Measurements from ENCODE around the gene CASZ1. TPM values are rescaled to one million over a fixed set of nuclear protein-coding genes. Genes with fewer than 3 reads are reported as not detected.

Gene CASZ1
- total RNA-seq, 1 donor from 2014 or later: 23.6 TPM

DNA sequence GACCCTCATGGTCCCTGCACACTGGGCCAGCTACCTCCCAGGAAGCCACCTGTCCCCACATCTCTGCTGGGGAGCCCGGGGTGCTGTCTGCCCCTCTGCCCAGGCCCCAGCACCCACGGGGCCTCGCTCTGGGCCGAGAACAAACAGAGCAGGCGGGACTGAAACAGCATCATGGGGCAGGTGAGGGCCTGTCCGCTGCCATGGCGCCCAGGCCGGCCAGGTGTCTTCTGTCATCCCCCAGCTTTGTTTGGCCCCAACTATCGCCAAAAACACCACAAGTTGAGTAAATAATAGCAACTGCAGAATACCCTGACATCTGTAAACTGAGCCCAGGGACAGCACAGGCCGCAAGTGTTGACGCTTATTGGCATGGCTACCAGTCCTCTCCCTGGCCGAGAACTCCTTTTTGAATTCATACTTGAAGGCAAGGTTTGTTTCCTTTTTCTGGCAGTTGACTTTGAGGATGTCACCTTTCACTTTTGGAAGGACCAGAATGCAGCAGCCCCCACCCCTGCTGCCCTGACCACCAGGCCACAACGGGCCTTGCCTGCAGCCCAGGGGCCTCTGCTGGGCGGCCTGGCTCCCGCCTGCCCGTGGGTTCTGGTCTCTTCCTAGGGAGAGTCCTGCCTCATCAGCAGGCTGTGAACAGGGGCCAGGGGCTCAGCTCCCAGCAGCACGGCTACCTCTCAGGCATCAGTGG lies 152.7 kb downstream of the CASZ1 start:
- TF ChIP-seq CTCF (IDR thresholded peaks at IDR 0.05; ENCODE audit: unreplicated experiment): no peak
- Mint-ChIP-seq H3K4me1 (ENCODE audit: low read depth) (no peaks in the 10 kb centered on the region), H3K9me3 (ENCODE audit: low read depth) (no peaks in the 10 kb centered on the region), H3K36me3 (ENCODE audit: insufficient read depth) (peaks cover 6% of the 10 kb centered on the region), H3K4me3 (ENCODE audit: low read depth) (no peak overlapping the region), H3K27me3 (peaks cover 9% of the 10 kb centered on the region), H3K27ac (no peak overlapping the region)
- no peak for DNase-seq (ENCODE audit: low spot score, unreplicated experiment)

DNA sequence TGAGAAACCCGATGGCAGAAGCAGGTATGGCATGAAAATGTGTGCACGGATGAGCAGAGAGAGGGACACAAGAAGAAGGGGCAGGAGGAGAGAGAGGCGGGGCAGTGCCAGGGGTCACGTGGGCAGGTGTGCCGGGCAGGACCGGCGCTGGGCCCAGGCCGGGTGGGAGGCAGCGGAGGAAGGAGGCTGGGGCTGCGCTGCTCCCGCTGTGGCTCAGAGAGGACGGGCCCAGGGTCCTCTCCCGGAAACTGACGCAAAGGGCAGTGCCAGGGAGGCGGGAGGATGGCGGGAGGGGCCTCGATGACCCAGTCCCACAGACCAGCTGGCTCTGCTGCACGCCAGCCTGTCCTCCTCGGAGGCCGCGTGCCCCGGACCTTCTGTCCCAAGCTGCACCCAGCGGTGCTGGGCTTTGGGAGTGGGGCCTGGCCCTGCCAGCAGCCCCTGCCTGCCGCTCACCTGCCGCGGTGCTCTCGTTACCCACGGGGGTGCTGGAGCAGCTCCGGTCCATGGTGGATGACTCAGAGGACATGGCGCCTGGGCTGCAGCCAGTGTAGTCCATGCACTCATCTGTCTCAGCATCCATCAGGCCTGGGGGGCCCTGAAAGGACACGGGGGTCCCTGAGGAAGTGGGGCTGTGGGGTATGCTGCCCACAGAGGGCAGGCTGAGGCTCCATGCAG lies 153.9 kb downstream of the CASZ1 start:
- H3K27me3 Mint-ChIP-seq: peaks cover 14% of the 10 kb centered on the region
- no peaks in the 10 kb centered on the region for H3K4me1 Mint-ChIP-seq (ENCODE audit: low read depth)
- no peak for TF ChIP-seq CTCF (IDR thresholded peaks at IDR 0.05; ENCODE audit: unreplicated experiment)
- DNase-seq (ENCODE audit: low spot score, unreplicated experiment): no peak
- H3K36me3 Mint-ChIP-seq (ENCODE audit: insufficient read depth): peaks cover 5% of the 10 kb centered on the region
- no peaks in the 10 kb centered on the region for H3K9me3 Mint-ChIP-seq (ENCODE audit: low read depth)
- H3K4me3 Mint-ChIP-seq (ENCODE audit: low read depth): no peak overlapping the region
- no peak overlapping the region for H3K27ac Mint-ChIP-seq

GRCh38 chr1:10641976-10642375 lies 154.5 kb downstream of the CASZ1 start:
- Mint-ChIP-seq H3K4me1 (ENCODE audit: low read depth) (no peaks in the 10 kb centered on the region), H3K4me3 (ENCODE audit: low read depth) (no peak overlapping the region), H3K27ac (no peak overlapping the region), H3K36me3 (ENCODE audit: insufficient read depth) (peaks cover 6% of the 10 kb centered on the region), H3K27me3 (peaks cover 18% of the 10 kb centered on the region), H3K9me3 (ENCODE audit: low read depth) (no peaks in the 10 kb centered on the region)
- no peak for TF ChIP-seq CTCF (IDR thresholded peaks at IDR 0.05; ENCODE audit: unreplicated experiment)
- DNase-seq (ENCODE audit: low spot score, unreplicated experiment): no peak

- H3K36me3 Mint-ChIP-seq (ENCODE audit: insufficient read depth): peaks cover 6% of the 10 kb centered on the region
- no peak for TF ChIP-seq CTCF (IDR thresholded peaks at IDR 0.05; ENCODE audit: unreplicated experiment)
- no peak for DNase-seq (ENCODE audit: low spot score, unreplicated experiment)
- H3K9me3 Mint-ChIP-seq (ENCODE audit: low read depth): no peaks in the 10 kb centered on the region
- H3K4me1 Mint-ChIP-seq (ENCODE audit: low read depth): no peaks in the 10 kb centered on the region
- H3K4me3 Mint-ChIP-seq (ENCODE audit: low read depth): no peak overlapping the region
- H3K27me3 Mint-ChIP-seq: peaks cover 19% of the 10 kb centered on the region
- no peak overlapping the region for H3K27ac Mint-ChIP-seq
Observed at GRCh38 chr1:10640843-10641553, 155.4 kb downstream of the CASZ1 start.

DNA sequence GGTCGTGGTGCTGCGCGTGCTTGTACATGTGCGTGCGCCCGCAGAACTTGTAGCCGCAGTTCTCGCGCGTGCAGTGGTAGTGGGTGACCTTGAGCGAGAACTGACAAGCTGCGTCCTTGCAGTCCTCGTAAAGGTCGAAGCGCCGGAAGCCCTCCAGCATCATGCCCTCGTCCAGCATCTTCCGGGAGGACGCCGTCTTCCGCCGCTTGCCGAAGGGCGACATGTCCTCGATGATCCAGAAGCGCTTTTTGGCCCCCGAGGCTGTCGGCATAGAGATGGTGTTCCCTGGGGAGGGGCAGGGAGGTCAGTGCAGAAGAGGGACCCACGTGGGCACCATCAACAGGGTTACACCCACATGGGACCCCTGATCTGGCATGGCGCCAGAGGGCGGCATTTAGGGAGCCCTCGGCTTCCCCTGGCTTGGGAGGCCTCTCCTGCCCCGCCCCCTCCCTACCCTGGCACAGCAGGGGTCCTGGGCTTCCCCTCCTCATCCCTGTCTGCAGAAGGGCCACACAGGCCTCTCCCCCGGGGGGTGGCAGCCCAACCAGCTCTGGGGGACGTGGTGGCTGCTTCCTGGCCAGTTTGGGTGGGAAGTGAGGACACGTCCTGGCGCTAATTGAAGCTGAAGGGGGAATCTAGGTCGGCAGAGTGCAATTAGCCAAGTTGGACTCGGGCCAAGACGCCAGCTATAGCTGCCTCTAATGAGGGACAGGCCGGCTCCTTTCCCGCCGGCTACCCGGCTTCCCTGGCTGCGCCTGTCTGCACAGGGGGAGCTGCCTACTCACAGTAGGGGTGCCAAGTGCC lies 156.5 kb downstream of the CASZ1 start:
- no peak for DNase-seq (ENCODE audit: low spot score, unreplicated experiment)
- Mint-ChIP-seq H3K36me3 (ENCODE audit: insufficient read depth) (peaks cover 6% of the 10 kb centered on the region), H3K9me3 (ENCODE audit: low read depth) (no peaks in the 10 kb centered on the region), H3K4me3 (ENCODE audit: low read depth) (no peak overlapping the region), H3K27ac (no peak overlapping the region), H3K4me1 (ENCODE audit: low read depth) (no peaks in the 10 kb centered on the region), H3K27me3 (peaks cover 19% of the 10 kb centered on the region)
- no peak for TF ChIP-seq CTCF (IDR thresholded peaks at IDR 0.05; ENCODE audit: unreplicated experiment)
